Measurements from ENCODE around the gene WDR81.

DNA sequence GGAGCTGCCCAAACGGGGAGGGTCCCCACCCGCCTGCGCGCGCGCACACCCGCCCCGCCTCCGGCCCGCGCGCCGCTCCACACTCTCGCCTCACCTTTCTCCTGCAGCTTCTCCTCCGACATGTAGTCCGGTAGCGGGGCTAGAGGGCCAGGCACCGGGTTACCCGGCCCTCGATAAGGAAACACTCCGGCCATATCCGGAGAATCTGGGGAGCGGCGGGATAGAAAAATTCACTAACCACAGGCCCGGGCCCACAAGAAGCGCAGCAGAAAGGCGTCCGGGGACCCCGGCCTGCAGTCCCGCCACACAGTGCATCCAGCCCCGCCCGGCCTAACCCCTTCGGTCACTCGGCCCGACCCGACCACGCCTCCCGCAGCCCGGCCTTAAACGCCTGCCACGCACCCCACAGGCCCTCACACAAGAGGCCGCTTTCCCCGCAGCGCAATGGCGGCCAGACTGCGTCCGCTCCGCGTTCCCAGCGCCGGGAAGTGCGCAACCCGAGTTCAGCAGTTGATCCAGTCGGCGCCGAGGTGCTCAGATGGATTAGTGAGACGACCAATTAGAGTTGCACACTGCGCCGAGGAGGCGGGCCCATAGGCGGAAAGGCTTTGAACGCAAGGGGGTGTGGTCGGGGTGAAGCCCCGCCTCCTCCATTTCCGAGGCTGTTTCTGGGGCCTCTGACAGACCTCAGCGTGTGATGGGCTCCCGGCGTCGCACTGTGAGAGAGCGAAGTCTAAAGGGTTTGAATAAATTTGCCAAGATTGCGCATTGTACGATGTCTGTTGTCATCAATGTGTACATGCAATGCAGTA, 39.9 kb upstream of the WDR81 start, which contains the start of gene PRPF8:
- TF ChIP-seq, protein P1, sequence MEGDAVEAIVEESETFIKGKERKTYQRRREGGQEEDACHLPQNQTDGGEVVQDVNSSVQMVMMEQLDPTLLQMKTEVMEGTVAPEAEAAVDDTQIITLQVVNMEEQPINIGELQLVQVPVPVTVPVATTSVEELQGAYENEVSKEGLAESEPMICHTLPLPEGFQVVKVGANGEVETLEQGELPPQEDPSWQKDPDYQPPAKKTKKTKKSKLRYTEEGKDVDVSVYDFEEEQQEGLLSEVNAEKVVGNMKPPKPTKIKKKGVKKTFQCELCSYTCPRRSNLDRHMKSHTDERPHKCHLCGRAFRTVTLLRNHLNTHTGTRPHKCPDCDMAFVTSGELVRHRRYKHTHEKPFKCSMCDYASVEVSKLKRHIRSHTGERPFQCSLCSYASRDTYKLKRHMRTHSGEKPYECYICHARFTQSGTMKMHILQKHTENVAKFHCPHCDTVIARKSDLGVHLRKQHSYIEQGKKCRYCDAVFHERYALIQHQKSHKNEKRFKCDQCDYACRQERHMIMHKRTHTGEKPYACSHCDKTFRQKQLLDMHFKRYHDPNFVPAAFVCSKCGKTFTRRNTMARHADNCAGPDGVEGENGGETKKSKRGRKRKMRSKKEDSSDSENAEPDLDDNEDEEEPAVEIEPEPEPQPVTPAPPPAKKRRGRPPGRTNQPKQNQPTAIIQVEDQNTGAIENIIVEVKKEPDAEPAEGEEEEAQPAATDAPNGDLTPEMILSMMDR (optimal IDR thresholded peaks at IDR 0.05 in 1 of 3, IDR thresholded peaks at IDR 0.05 in 1 of 3, conservative IDR thresholded peaks at IDR 0.05 in 1 of 3; ENCODE audit: extremely low read depth in 1 of 3, insufficient read depth in 2 of 3, low read length in 3 of 3): no peak
- no peak for TF ChIP-seq EZH2 (IDR thresholded peaks at IDR 0.05; ENCODE audit: low read length)
